DOHH2 (cell line): ENCODE measurements around the gene FRS3.

Experiments used
- H3F3A ChIP-seq: fragments of 200-600 bp; sonication (generic), shearing (Covaris generic); 2 replicates; pipeline ENCODE4 v1.6.0; 2016; ENCODE audit warnings: antibody characterized with exemption, mild to moderate bottlenecking; ENCODE audit not compliant: control insufficient read depth, insufficient read depth
- H3K27ac ChIP-seq: fragments of 200-600 bp; sonication (generic); 2 replicates; pipeline ENCODE4 v1.5.1; 2014; ENCODE audit warnings: low read depth, mild to moderate bottlenecking, low read length, moderate library complexity
- H3K27me3 ChIP-seq: fragments of 200-600 bp; sonication (generic); 2 replicates; pipeline ENCODE4 v1.6.1; 2014; ENCODE audit warnings: mild to moderate bottlenecking, low read length, mixed read lengths; ENCODE audit not compliant: control insufficient read depth
- H3K36me3 ChIP-seq: fragments of 200-600 bp; sonication (generic); 2 replicates; pipeline ENCODE4 v1.6.1; 2014; ENCODE audit warnings: mild to moderate bottlenecking, low read length, moderate library complexity, mixed read lengths; ENCODE audit not compliant: control insufficient read depth
- H3K4me1 ChIP-seq: fragments of 200-600 bp; sonication (generic); 2 replicates; pipeline ENCODE4 v1.6.1; 2014; ENCODE audit warnings: mild to moderate bottlenecking, low read length, mixed read lengths; ENCODE audit not compliant: control insufficient read depth
- H3K4me2 ChIP-seq: fragments of 200-600 bp; sonication (generic); 2 replicates; pipeline ENCODE4 v1.6.0; 2014; ENCODE audit warnings: mild to moderate bottlenecking, low read length, moderate library complexity
- H3K4me3 ChIP-seq: fragments of 200-600 bp; sonication (generic); 2 replicates; pipeline ENCODE4 v1.5.1; 2014; ENCODE audit warnings: mild to moderate bottlenecking, low read length, mixed read lengths
- H3K79me2 ChIP-seq: fragments of 200-600 bp; sonication (generic); 2 replicates; pipeline ENCODE4 v1.6.1; 2014; ENCODE audit warnings: mild to moderate bottlenecking, low read length, mixed read lengths; ENCODE audit not compliant: control insufficient read depth
- H3K9me2 ChIP-seq: fragments of 200-600 bp; sonication (generic); replicated peaks from 2 replicates; pipeline ENCODE4 v1.6.1; 2014; ENCODE audit warnings: mild to moderate bottlenecking, low read length, mixed read lengths; ENCODE audit not compliant: control insufficient read depth
- H3K9me3 ChIP-seq: fragments of 200-600 bp; sonication (generic); 2 replicates; pipeline ENCODE4 v1.6.1; 2014; ENCODE audit warnings: antibody characterized with exemption, low read length, mixed read lengths; ENCODE audit not compliant: control insufficient read depth, insufficient read depth
- H4K20me1 ChIP-seq: fragments of 200-600 bp; sonication (generic); 2 replicates; pipeline ENCODE4 v1.6.0; 2014; ENCODE audit warnings: low read depth, mild to moderate bottlenecking, antibody characterized with exemption, low read length, moderate library complexity; ENCODE audit not compliant: control insufficient read depth, insufficient read depth
- CTCF ChIP-seq: fragments of 200-600 bp; sonication (generic); IDR thresholded peaks from one replicate; pipeline ENCODE4 v1.5.1; 2014; ENCODE audit warnings: antibody characterized with exemption, mild to moderate bottlenecking, low read depth, low read length; ENCODE audit not compliant: poor library complexity, severe bottlenecking
- EZH2phosphoT487 ChIP-seq: fragments of 200-600 bp; sonication (generic); IDR thresholded peaks from 2 replicates; pipeline ENCODE4 v1.6.1; 2017; ENCODE audit warnings: borderline replicate concordance, mild to moderate bottlenecking, antibody characterized with exemption, low read length, moderate library complexity, mixed read lengths

The FRS3 gene

GRCh38 chr6:41756354-41756753 is 23.3 kb downstream of the FRS3 start:
- no peaks in the 10 kb centered on the region for H3K9me3 ChIP-seq
- H3K36me3 ChIP-seq, result no peaks in the 10 kb centered on the region
- no peaks in the 10 kb centered on the region for H3F3A ChIP-seq
- no peaks in the 10 kb centered on the region for H3K79me2 ChIP-seq
- H3K4me3 ChIP-seq, result no peak overlapping the region
- H4K20me1 ChIP-seq, result no peaks in the 10 kb centered on the region
- no peak overlapping the region for H3K4me2 ChIP-seq
- H3K9me2 ChIP-seq, result no peaks in the 10 kb centered on the region
- no peaks in the 10 kb centered on the region for H3K4me1 ChIP-seq
- no peak for TF ChIP-seq EZH2phosphoT487
- TF ChIP-seq CTCF, result no peak
- H3K27ac ChIP-seq, result no peak overlapping the region
- peaks cover 20% of the 10 kb centered on the region for H3K27me3 ChIP-seq

- no peak for TF ChIP-seq EZH2phosphoT487
- TF ChIP-seq CTCF, result no peak
- no peak overlapping the region for H3K4me3 ChIP-seq
- H4K20me1 ChIP-seq, result no peaks in the 10 kb centered on the region
- no peaks in the 10 kb centered on the region for H3K36me3 ChIP-seq
- no peaks in the 10 kb centered on the region for H3K9me2 ChIP-seq
- no peaks in the 10 kb centered on the region for H3K79me2 ChIP-seq
- H3K4me1 ChIP-seq, result no peaks in the 10 kb centered on the region
- H3F3A ChIP-seq, result no peaks in the 10 kb centered on the region
- H3K27ac ChIP-seq, result no peak overlapping the region
- no peak overlapping the region for H3K4me2 ChIP-seq
- H3K27me3 ChIP-seq, result peaks cover 20% of the 10 kb centered on the region
- H3K9me3 ChIP-seq, result no peaks in the 10 kb centered on the region
These were observed 23.8 kb downstream of the FRS3 start for GRCh38 chr6:41755895-41756294.

- no peak overlapping the region for H3K4me2 ChIP-seq
These were observed 29.3 kb downstream of the FRS3 start for GRCh38 chr6:41750374-41750773.

More at GRCh38 chr6:41750374-41750773, 29.3 kb downstream of the FRS3 start:
- H3K4me3 ChIP-seq, result no peak overlapping the region
- no peaks in the 10 kb centered on the region for H3K36me3 ChIP-seq
- no peaks in the 10 kb centered on the region for H3K9me3 ChIP-seq
- H3F3A ChIP-seq, result no peaks in the 10 kb centered on the region
- H4K20me1 ChIP-seq, result no peaks in the 10 kb centered on the region
- H3K27ac ChIP-seq, result no peak overlapping the region
- H3K4me1 ChIP-seq, result no peaks in the 10 kb centered on the region
- H3K9me2 ChIP-seq, result no peaks in the 10 kb centered on the region
- H3K27me3 ChIP-seq, result peaks cover 15% of the 10 kb centered on the region; the same call in 1 of the 2 replicates
- no peaks in the 10 kb centered on the region for H3K79me2 ChIP-seq
- TF ChIP-seq EZH2phosphoT487, result no peak
- no peak for TF ChIP-seq CTCF
